ENCODE results near the gene PIMREG.
"Not testable (repeated sequence)": the region's sequence is repeated elsewhere in the genome, so short reads cannot be mapped to it uniquely, and the experiment has no call there.

Gene PIMREG

GRCh38 chr17:6480303-6480675, 36.0 kb downstream of the PIMREG start:
- DNase-seq, result no peak

- no peak for DNase-seq
Observed at GRCh38 chr17:6482105-6482455, 37.8 kb downstream of the PIMREG start.

GRCh38 chr17:6482796-6483195, 38.5 kb downstream of the PIMREG start:
- not testable (repeated sequence) for DNase-seq

- no peak for DNase-seq
Observed at GRCh38 chr17:6483507-6483906, 39.3 kb downstream of the PIMREG start.

GRCh38 chr17:6485646-6486412, 41.6 kb downstream of the PIMREG start:
- DNase-seq, result no peak

- no peak for DNase-seq
Observed at GRCh38 chr17:6487251-6488007, 43.2 kb downstream of the PIMREG start.

GRCh38 chr17:6488008-6488539, 43.8 kb downstream of the PIMREG start:
- DNase-seq, result no peak

GRCh38 chr17:6489016-6489550, 44.8 kb downstream of the PIMREG start:
- no peak for DNase-seq

- no peak for DNase-seq
Observed at GRCh38 chr17:6491071-6491700, 46.9 kb downstream of the PIMREG start.

GRCh38 chr17:6492892-6493674, 48.8 kb downstream of the PIMREG start:
- no peak for DNase-seq

- no peak for DNase-seq
Observed at GRCh38 chr17:6494239-6494941, 50.1 kb downstream of the PIMREG start.

GRCh38 chr17:6495450-6496115, 51.3 kb downstream of the PIMREG start:
- DNase-seq, result no peak

GRCh38 chr17:6496116-6496481, 51.8 kb downstream of the PIMREG start:
- DNase-seq, result no peak

- DNase-seq, result no peak
Observed at GRCh38 chr17:6496640-6497441, 52.6 kb downstream of the PIMREG start.

- DNase-seq, result no peak
Observed at GRCh38 chr17:6497496-6498221, 53.4 kb downstream of the PIMREG start.

- no peak for DNase-seq
Observed at GRCh38 chr17:6498356-6498755, 54.1 kb downstream of the PIMREG start.

GRCh38 chr17:6498901-6499540, 54.8 kb downstream of the PIMREG start:
- DNase-seq, result no peak

Measured in bone marrow (tissue), 2 donors.